Calu3 (cell line): Measurements from ENCODE around the gene DUSP2. TPM values are rescaled to one million over a fixed set of nuclear protein-coding genes. Genes with fewer than 3 reads are reported as not detected.

Source experiments
- BruUV-seq: library from RNA; stranded (reverse); fragments of 400-500 nt; replicated peaks from 2 replicates; lab custom pipeline; 2021; lab: Mats Ljungman, UMichigan
- CTCF ChIA-PET: fragments of 300-600 bp; sonication (Branson Sonifier 250); formaldehyde crosslinking; loops from one replicate; lab custom pipeline; 2022; ENCODE audit warnings: antibody characterized with exemption; lab: Charles Lee
- DNase-seq: peaks from one replicate; pipeline ENCODE4 v3.0.0; 2022
- H3K27ac Mint-ChIP-seq: one replicate; pipeline ENCODE4 v1.8.0; 2022; ENCODE audit warnings: mixed read lengths; ENCODE audit not compliant: unreplicated experiment
- H3K27me3 Mint-ChIP-seq: one replicate; pipeline ENCODE4 v1.8.0; 2022; ENCODE audit warnings: mixed read lengths; ENCODE audit not compliant: unreplicated experiment
- H3K36me3 Mint-ChIP-seq: one replicate; pipeline ENCODE4 v1.8.0; 2022; ENCODE audit warnings: mild to moderate bottlenecking, moderate library complexity, mixed read lengths; ENCODE audit not compliant: insufficient read depth, unreplicated experiment
- H3K4me1 Mint-ChIP-seq: one replicate; pipeline ENCODE4 v1.8.0; 2022; ENCODE audit warnings: mild to moderate bottlenecking, low read depth, mixed read lengths; ENCODE audit not compliant: unreplicated experiment
- H3K4me3 Mint-ChIP-seq: one replicate; pipeline ENCODE4 v1.8.0; 2022; ENCODE audit warnings: mild to moderate bottlenecking, low read depth, moderate library complexity, mixed read lengths; ENCODE audit not compliant: unreplicated experiment
- H3K9me3 Mint-ChIP-seq: one replicate; pipeline ENCODE4 v1.8.0; 2022; ENCODE audit warnings: low read depth, mixed read lengths; ENCODE audit not compliant: unreplicated experiment
- intact Hi-C: fragments of 100-400 bp; cut with micrococcal nuclease; formaldehyde crosslinking; loops from one replicate; pipeline ENCODE4 v1.10.0; 2022; ENCODE audit not compliant: unreplicated experiment
- total RNA-seq: library from RNA; stranded (reverse); gene quantifications from 2 replicates; pipeline ENCODE4 v1.2.3, GENCODE V29; 2022
- TF ChIP-seq, protein P1 (sequence below): fragments of 200-600 bp; IDR thresholded peaks from one replicate; pipeline ENCODE4 v1.8.0; 2022; ENCODE audit warnings: antibody characterized with exemption; ENCODE audit not compliant: unreplicated experiment

The DUSP2 gene
- total RNA-seq, 1 experiment from 2014 or later, result 4.1 TPM

DNA sequence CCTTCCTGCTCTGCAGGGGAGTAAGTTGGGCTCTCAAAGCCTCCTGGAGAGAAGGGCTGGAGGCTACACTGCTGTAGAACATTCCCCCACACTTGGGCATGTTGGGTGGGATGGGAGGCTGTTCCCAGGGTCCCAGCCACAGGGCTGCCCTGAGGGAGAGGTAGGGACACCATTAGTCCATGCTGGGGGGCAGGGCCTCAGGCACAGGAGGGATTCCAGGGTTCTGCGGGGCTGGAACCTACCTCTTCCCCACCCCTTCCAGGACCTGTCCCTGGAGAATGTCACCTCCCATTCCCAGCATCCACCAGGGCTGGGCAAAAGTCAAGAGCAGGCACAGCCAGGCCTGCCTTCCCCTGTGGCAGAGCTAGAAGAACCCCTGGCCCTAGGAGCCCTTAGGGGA is 21.9 kb downstream of the DUSP2 start:
- intact Hi-C loops, result no loop called here
- no peaks in the 10 kb centered on the region for H3K4me1 Mint-ChIP-seq
- no peaks in the 10 kb centered on the region for H3K9me3 Mint-ChIP-seq
- DNase-seq, result no peak
- CTCF ChIA-PET, result interaction anchor here (0.5 kb wide), 1 partner anchor 1758 kb away, joined by 6 read pairs; no protein-coding TSS in a partner anchor
- H3K36me3 Mint-ChIP-seq, result no peaks in the 10 kb centered on the region
- no TSS peak for BruUV-seq
- no peak overlapping the region for H3K4me3 Mint-ChIP-seq
- H3K27me3 Mint-ChIP-seq, result peaks cover 76% of the 10 kb centered on the region
- H3K27ac Mint-ChIP-seq, result no peak overlapping the region
- TF ChIP-seq, protein P1, sequence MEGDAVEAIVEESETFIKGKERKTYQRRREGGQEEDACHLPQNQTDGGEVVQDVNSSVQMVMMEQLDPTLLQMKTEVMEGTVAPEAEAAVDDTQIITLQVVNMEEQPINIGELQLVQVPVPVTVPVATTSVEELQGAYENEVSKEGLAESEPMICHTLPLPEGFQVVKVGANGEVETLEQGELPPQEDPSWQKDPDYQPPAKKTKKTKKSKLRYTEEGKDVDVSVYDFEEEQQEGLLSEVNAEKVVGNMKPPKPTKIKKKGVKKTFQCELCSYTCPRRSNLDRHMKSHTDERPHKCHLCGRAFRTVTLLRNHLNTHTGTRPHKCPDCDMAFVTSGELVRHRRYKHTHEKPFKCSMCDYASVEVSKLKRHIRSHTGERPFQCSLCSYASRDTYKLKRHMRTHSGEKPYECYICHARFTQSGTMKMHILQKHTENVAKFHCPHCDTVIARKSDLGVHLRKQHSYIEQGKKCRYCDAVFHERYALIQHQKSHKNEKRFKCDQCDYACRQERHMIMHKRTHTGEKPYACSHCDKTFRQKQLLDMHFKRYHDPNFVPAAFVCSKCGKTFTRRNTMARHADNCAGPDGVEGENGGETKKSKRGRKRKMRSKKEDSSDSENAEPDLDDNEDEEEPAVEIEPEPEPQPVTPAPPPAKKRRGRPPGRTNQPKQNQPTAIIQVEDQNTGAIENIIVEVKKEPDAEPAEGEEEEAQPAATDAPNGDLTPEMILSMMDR, result no peak

DNA sequence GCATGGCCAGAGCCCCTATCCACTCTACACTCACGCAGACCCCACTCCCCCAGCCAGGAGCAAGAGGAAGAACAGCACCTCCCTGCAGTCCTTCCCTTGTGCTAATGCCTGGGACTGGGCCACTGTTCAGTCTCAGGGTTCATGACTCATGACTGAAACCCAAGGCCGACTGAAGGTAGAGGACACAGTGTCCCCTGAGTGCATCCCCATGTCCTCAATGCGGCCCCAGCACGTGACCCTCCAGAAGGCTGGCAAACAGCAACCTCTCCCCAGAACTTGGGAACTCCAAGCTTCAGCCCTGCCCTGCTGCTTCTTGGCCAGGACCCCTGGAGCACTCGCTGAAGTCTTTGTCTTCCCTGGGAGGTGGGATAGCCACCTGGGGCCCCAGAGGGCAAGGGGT is 22.8 kb downstream of the DUSP2 start:
- TF ChIP-seq, protein P1, result no peak
- Mint-ChIP-seq H3K9me3 (no peaks in the 10 kb centered on the region), H3K4me1 (no peaks in the 10 kb centered on the region), H3K4me3 (no peak overlapping the region), H3K27ac (no peak overlapping the region), H3K27me3 (peaks cover 85% of the 10 kb centered on the region), H3K36me3 (peaks cover 7% of the 10 kb centered on the region)
- intact Hi-C loops, result no loop called here
- BruUV-seq, result no TSS peak
- no peak for DNase-seq
- CTCF ChIA-PET, result no interaction called here

DNA sequence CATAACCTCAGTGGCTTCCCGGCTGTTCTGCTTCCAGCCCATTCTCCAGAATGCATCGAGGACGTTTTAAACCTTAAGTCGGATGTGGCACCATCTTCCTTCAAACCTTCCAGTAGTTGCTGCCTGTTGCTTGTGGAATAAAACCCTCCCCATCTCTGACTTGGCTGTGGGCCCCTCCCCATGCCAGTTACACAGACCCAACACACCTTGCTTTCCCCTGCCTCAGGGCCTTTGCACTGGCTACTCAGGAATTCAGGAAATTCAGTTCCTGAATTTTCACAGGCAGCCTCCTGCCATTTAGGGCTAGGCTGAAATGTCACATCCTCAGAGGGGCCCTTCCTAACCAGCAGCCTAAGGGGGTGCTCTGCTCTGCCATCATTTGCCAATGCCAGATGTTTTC is 23.8 kb downstream of the DUSP2 start:
- DNase-seq, result no peak
- Mint-ChIP-seq H3K4me3 (no peak overlapping the region), H3K9me3 (no peaks in the 10 kb centered on the region), H3K27ac (no peak overlapping the region), H3K36me3 (peaks cover 7% of the 10 kb centered on the region), H3K27me3 (peaks cover 82% of the 10 kb centered on the region), H3K4me1 (no peaks in the 10 kb centered on the region)
- CTCF ChIA-PET, result no interaction called here
- BruUV-seq, result no TSS peak
- TF ChIP-seq, protein P1, result no peak
- intact Hi-C loops, result no loop called here

DNA sequence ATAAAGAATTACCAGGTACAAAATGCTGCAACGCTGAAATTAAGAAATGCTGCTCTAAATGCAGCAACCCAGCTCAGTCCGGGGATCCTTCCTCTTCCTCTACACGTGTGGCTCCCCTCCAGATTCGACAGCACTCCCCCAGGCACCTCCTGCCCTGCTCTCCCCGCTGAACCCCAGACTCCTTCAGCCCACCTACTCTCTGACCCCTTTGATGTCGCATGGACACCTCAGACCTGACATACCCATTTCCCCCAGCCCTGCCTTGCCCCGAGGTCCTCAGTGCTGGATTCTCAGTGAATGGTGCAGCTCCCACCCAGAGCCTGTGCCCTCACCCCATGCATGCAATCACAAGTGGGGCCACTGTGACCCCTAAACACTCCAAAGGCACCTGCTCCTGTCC is 24.2 kb downstream of the DUSP2 start:
- Mint-ChIP-seq H3K36me3 (peaks cover 7% of the 10 kb centered on the region), H3K27ac (no peak overlapping the region), H3K9me3 (no peaks in the 10 kb centered on the region), H3K4me1 (no peaks in the 10 kb centered on the region), H3K4me3 (no peak overlapping the region), H3K27me3 (peaks cover 80% of the 10 kb centered on the region)
- DNase-seq, result no peak
- BruUV-seq, result no TSS peak
- TF ChIP-seq, protein P1, result no peak
- intact Hi-C loops, result no loop called here
- CTCF ChIA-PET, result no interaction called here
